ENCODE data around the gene TMPRSS3. TPM values are rescaled to one million over a fixed set of nuclear protein-coding genes. Genes with fewer than 3 reads are reported as not detected.

TMPRSS3 gene
- total RNA-seq, 4 donors from 2014 or later = 0.34 to 1.6 (median 1.0) TPM; not detected in 1

- no peaks in the 10 kb centered on the region for H3K9me3 ChIP-seq
- no peaks in the 10 kb centered on the region for H3K36me3 ChIP-seq
- 69% methylated on average over 4 of the region's 4 CpGs for WGBS
- H3K4me3 ChIP-seq = no peak overlapping the region
- no peak for DNase-seq (ENCODE audit: low spot score in 2 of 2)
- H3K4me1 ChIP-seq = no peaks in the 10 kb centered on the region
- peaks cover 35% of the 10 kb centered on the region for H3K27me3 ChIP-seq
- TF ChIP-seq POLR2A (IDR thresholded peaks at IDR 0.05) (no peak), EP300 (IDR thresholded peaks at IDR 0.05) (no peak), CTCF (IDR thresholded peaks at IDR 0.05) (no peak), POLR2AphosphoS5 (IDR thresholded peaks at IDR 0.05) (no peak)
- no peak overlapping the region for H3K27ac ChIP-seq
These were observed 23.0 kb upstream of the TMPRSS3 start for GRCh38 chr21:42418886-42419285.

- Histone ChIP-seq H3K4me3 (no peak overlapping the region), H3K27me3 (peaks cover 35% of the 10 kb centered on the region), H3K9me3 (no peaks in the 10 kb centered on the region), H3K27ac (no peak overlapping the region), H3K4me1 (no peaks in the 10 kb centered on the region), H3K36me3 (no peaks in the 10 kb centered on the region)
- TF ChIP-seq POLR2A (IDR thresholded peaks at IDR 0.05) (no peak), EP300 (IDR thresholded peaks at IDR 0.05) (no peak), POLR2AphosphoS5 (IDR thresholded peaks at IDR 0.05) (no peak), CTCF (IDR thresholded peaks at IDR 0.05) (no peak)
- DNase-seq (ENCODE audit: low spot score in 2 of 2) = no peak
- WGBS = 89% methylated on average over 6 of the region's 6 CpGs
These were observed 21.7 kb upstream of the TMPRSS3 start for GRCh38 chr21:42417533-42417932.

GRCh38 chr21:42414928-42415769, 19.3 kb upstream of the TMPRSS3 start:
- 55% methylated on average over 24 of the region's 27 CpGs for WGBS
- H3K36me3 ChIP-seq = no peaks in the 10 kb centered on the region
- H3K4me1 ChIP-seq = peaks cover 7% of the 10 kb centered on the region
- no peak overlapping the region for H3K4me3 ChIP-seq
- no peak overlapping the region for H3K27ac ChIP-seq
- peaks cover 22% of the 10 kb centered on the region for H3K27me3 ChIP-seq
- TF ChIP-seq POLR2AphosphoS5 (IDR thresholded peaks at IDR 0.05) = no peak
- no peak for TF ChIP-seq CTCF (IDR thresholded peaks at IDR 0.05)
- TF ChIP-seq POLR2A (IDR thresholded peaks at IDR 0.05) = no peak
- TF ChIP-seq EP300 (IDR thresholded peaks at IDR 0.05) = no peak
- no peaks in the 10 kb centered on the region for H3K9me3 ChIP-seq
- no peak for DNase-seq (ENCODE audit: low spot score in 2 of 2)

- peaks cover 23% of the 10 kb centered on the region for H3K27me3 ChIP-seq
- TF ChIP-seq POLR2AphosphoS5 (IDR thresholded peaks at IDR 0.05) (no peak), POLR2A (IDR thresholded peaks at IDR 0.05) (no peak), CTCF (IDR thresholded peaks at IDR 0.05) (no peak), EP300 (IDR thresholded peaks at IDR 0.05) (no peak)
- no peak for DNase-seq (ENCODE audit: low spot score in 2 of 2)
- H3K4me1 ChIP-seq = peaks cover 7% of the 10 kb centered on the region
- H3K36me3 ChIP-seq = no peaks in the 10 kb centered on the region
- no peaks in the 10 kb centered on the region for H3K9me3 ChIP-seq
- WGBS = 93% methylated on average over 8 of the region's 8 CpGs
- H3K27ac ChIP-seq = no peak overlapping the region
- no peak overlapping the region for H3K4me3 ChIP-seq
These were observed 18.7 kb upstream of the TMPRSS3 start for GRCh38 chr21:42414553-42414927.

GRCh38 chr21:42414066-42414465, 18.2 kb upstream of the TMPRSS3 start:
- TF ChIP-seq POLR2A (IDR thresholded peaks at IDR 0.05) (no peak), EP300 (IDR thresholded peaks at IDR 0.05) (no peak), POLR2AphosphoS5 (IDR thresholded peaks at IDR 0.05) (no peak), CTCF (IDR thresholded peaks at IDR 0.05) (no peak)
- peaks cover 7% of the 10 kb centered on the region for H3K4me1 ChIP-seq
- DNase-seq (ENCODE audit: low spot score in 2 of 2) = no peak
- WGBS = 94% methylated on average over 8 of the region's 8 CpGs
- no peak overlapping the region for H3K4me3 ChIP-seq
- no peaks in the 10 kb centered on the region for H3K9me3 ChIP-seq
- H3K27ac ChIP-seq = no peak overlapping the region
- H3K27me3 ChIP-seq = peaks cover 26% of the 10 kb centered on the region
- H3K36me3 ChIP-seq = no peaks in the 10 kb centered on the region
